Measurements from ENCODE around the gene NKAIN4.

- TF ChIP-seq POLR2AphosphoS5 (IDR thresholded peaks at IDR 0.05; ENCODE audit: borderline replicate concordance, low read depth, low read length) (no peak), FOXP2 (optimal IDR thresholded peaks at IDR 0.05; ENCODE audit: control extremely low read depth, extremely low read length, insufficient read depth) (no peak)
Observed at GRCh38 chr20:63297796-63298572, 43.7 kb upstream of the NKAIN4 start.
